ENCODE measurements around the gene CFAP57. TPM values are rescaled to one million over a fixed set of nuclear protein-coding genes. Genes with fewer than 3 reads are reported as not detected.
"Not testable (repeated sequence)": the region's sequence is repeated elsewhere in the genome, so short reads cannot be mapped to it uniquely, and the experiment has no call there.

CFAP57 gene
- 0.20 and 0.22 TPM in 2 replicates for total RNA-seq

- DNase-seq (ENCODE audit: low read depth in 2 of 2) = peak; percentile 94 to 95
Measured at GRCh38 chr1:43171876-43172526, at the start of gene CFAP57, which contains the start of gene EBNA1BP2. Gene CFAP57 (plus strand): TSS chr1:43172330. CDS start chr1:43172754, 424 bp downstream. Gene EBNA1BP2 (minus strand): TSS chr1:43172290. CDS start chr1:43172118, 172 bp downstream.

GRCh38 chr1:43123031-43123430 is 49.1 kb upstream of the CFAP57 start:
- no peak for DNase-seq (ENCODE audit: low read depth in 2 of 2)

- DNase-seq (ENCODE audit: low read depth in 2 of 2) = no peak
Measured at GRCh38 chr1:43128816-43129215, 43.3 kb upstream of the CFAP57 start.

- DNase-seq (ENCODE audit: low read depth in 2 of 2) = no peak
Measured at GRCh38 chr1:43129426-43129825, 42.7 kb upstream of the CFAP57 start.

- no peak for DNase-seq (ENCODE audit: low read depth in 2 of 2)
Measured at GRCh38 chr1:43134068-43134467, 38.1 kb upstream of the CFAP57 start.

- no peak for DNase-seq (ENCODE audit: low read depth in 2 of 2)
Measured at GRCh38 chr1:43134640-43135039, 37.5 kb upstream of the CFAP57 start.

GRCh38 chr1:43135857-43136781 is 36.0 kb upstream of the CFAP57 start:
- peak in 1 of 2 donors; percentile 36 for DNase-seq (ENCODE audit: low read depth in 2 of 2)

- no peak for DNase-seq (ENCODE audit: low read depth in 2 of 2)
Measured at GRCh38 chr1:43137445-43138052, 34.6 kb upstream of the CFAP57 start.

- DNase-seq (ENCODE audit: low read depth in 2 of 2) = not testable (repeated sequence)
Measured at GRCh38 chr1:43139295-43139694, 32.8 kb upstream of the CFAP57 start.

- no peak for DNase-seq (ENCODE audit: low read depth in 2 of 2)
Measured at GRCh38 chr1:43140010-43140409, 32.1 kb upstream of the CFAP57 start.

GRCh38 chr1:43140583-43140982 is 31.5 kb upstream of the CFAP57 start:
- no peak for DNase-seq (ENCODE audit: low read depth in 2 of 2)

- peak in 1 of 2 donors; percentile 6 for DNase-seq (ENCODE audit: low read depth in 2 of 2)
Measured at GRCh38 chr1:43143441-43143888, 28.7 kb upstream of the CFAP57 start.

- DNase-seq (ENCODE audit: low read depth in 2 of 2) = no peak
Measured at GRCh38 chr1:43144237-43144636, 27.9 kb upstream of the CFAP57 start.

GRCh38 chr1:43147625-43148327 is 24.4 kb upstream of the CFAP57 start:
- peak; percentile 44 to 67 for DNase-seq (ENCODE audit: low read depth in 2 of 2)

GRCh38 chr1:43149889-43150288 is 22.2 kb upstream of the CFAP57 start:
- no peak for DNase-seq (ENCODE audit: low read depth in 2 of 2)

- peak in 1 of 2 donors; percentile 33 for DNase-seq (ENCODE audit: low read depth in 2 of 2)
Measured at GRCh38 chr1:43152866-43153265, 19.3 kb upstream of the CFAP57 start.

GRCh38 chr1:43153443-43153842 is 18.7 kb upstream of the CFAP57 start:
- no peak for DNase-seq (ENCODE audit: low read depth in 2 of 2)

GRCh38 chr1:43156026-43156425 is 16.1 kb upstream of the CFAP57 start:
- DNase-seq (ENCODE audit: low read depth in 2 of 2) = no peak

- DNase-seq (ENCODE audit: low read depth in 2 of 2) = no peak
Measured at GRCh38 chr1:43165162-43165561, 7.0 kb upstream of the CFAP57 start.

- DNase-seq (ENCODE audit: low read depth in 2 of 2) = no peak
Measured at GRCh38 chr1:43165765-43166164, 6.4 kb upstream of the CFAP57 start.

GRCh38 chr1:43171312-43171875 is 736 bp upstream of the CFAP57 start:
- no peak for DNase-seq (ENCODE audit: low read depth in 2 of 2)

Data from lung microvascular endothelial cell (primary cell).